Thyroid gland (tissue), 4 donors: ENCODE data around the gene CDH18. TPM values are rescaled to one million over a fixed set of nuclear protein-coding genes. Genes with fewer than 3 reads are reported as not detected.

Source experiments
- DNase-seq, 2 donors: peaks; one replicate each; pipeline ENCODE4 v3.0.0-alpha.2; 2019
- H3K27ac ChIP-seq, 3 donors: fragments of 200-600 bp; sonication (generic); 1 replicate in 2 of 3; 2 replicates in 1 of 3; pipeline ENCODE4 v1.5.1; 2016 to 2019; ENCODE audit warnings: mild to moderate bottlenecking in 1 of 3, moderate library complexity in 1 of 3
- H3K27me3 ChIP-seq: fragments of 200-600 bp; sonication (generic); one replicate; pipeline ENCODE4 v1.5.1; 2019
- H3K36me3 ChIP-seq, 2 donors: fragments of 200-600 bp; sonication (generic); one replicate each; pipeline ENCODE4 v1.5.1; 2016 to 2019
- H3K4me1 ChIP-seq, 2 donors: fragments of 200-600 bp; sonication (generic); one replicate each; pipeline ENCODE4 v1.5.1; 2017 to 2019
- H3K4me3 ChIP-seq, 3 donors: fragments of 200-600 bp; sonication (generic); replicated peaks in 1 of 3; 1 replicate in 2 of 3; 2 replicates in 1 of 3; pipeline ENCODE4 v1.5.1; 2016; ENCODE audit warnings: mild to moderate bottlenecking in 1 of 3
- H3K9me3 ChIP-seq: fragments of 200-600 bp; sonication (generic); one replicate; pipeline ENCODE4 v1.5.1; 2017
- POLR2A ChIP-seq, 2 donors: fragments of 450-650 bp; IDR thresholded peaks; one replicate each; pipeline ENCODE4 v1.6.1; 2017; ENCODE audit warnings: antibody characterized with exemption in 2 of 2, mild to moderate bottlenecking in 2 of 2, moderate library complexity in 1 of 2
- WGBS, 2 donors: methylation state at CpG; one replicate each; pipeline ENCODE4 v1.1.5; 2017; 5-methylcytosine and 5-hydroxymethylcytosine counted together
- intact Hi-C: fragments of 100-400 bp; cut with DNase I; formaldehyde crosslinking; loops from one replicate; pipeline ENCODE4 v1.15.1; 2023
- total RNA-seq, 4 donors: library from RNA; depleted of rRNA; stranded (reverse); fragments of >200 nt; gene quantifications; one replicate each; pipeline ENCODE4 v1.2.3, GENCODE V29; 2016
- TF ChIP-seq, protein P1 (sequence below), 6 experiments: fragments of 200-600 bp in 3 of 6; fragments of 450-650 bp in 3 of 6; sonication (generic) in 3 of 6; IDR thresholded peaks; one replicate each; pipeline ENCODE4 v1.5.1; 2016 to 2019; ENCODE audit warnings: antibody characterized with exemption in 6 of 6, mild to moderate bottlenecking in 2 of 6, inconsistent platforms in 1 of 6, moderate library complexity in 1 of 6

The CDH18 gene
- total RNA-seq, 4 donors from 2014 or later = not detected

DNA sequence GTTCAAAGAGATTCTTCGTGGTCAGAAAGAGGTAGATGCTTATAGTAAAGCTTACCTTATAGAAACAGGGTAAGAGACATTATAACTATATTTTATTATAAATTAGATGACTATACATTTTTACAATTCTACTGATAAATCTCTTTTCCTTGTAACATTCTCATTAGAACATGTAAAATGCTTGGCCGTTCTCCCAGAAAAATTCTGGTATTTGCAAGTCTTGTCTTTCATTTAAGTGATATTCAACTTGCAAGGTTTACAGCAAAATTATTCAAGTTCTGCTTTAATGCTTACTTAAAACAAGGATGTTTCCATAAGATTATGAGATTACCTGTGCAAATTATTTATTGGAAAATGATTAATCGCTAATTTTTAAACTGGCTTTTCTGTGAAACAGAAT is 41.3 kb upstream of the CDH18 start:
- intact Hi-C loops = no loop called here
- WGBS, 2 donors = 48 to 54% methylated on average over 3 of the region's 3 CpGs

DNA sequence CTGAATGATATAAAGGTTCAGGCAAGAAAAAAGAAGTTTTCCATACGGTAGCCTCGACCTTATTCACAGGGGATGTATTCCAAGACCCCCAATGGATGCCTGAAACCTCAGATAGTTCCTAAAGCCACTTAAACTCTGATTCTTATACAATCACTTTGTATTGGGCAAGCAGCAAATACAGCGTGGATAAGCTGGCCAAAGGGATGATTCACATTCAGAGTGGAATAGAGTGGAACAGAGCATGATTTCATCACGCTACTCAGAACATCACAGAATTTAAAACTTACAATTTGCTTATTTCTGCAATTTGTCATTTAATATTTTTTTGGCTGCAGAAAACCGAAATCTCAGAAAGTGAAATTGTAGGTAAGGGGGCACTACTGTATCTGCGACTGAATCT is 40.5 kb upstream of the CDH18 start:
- H3K4me3 ChIP-seq = no peak overlapping the region
- no peaks in the 10 kb centered on the region for H3K36me3 ChIP-seq
- H3K9me3 ChIP-seq = no peaks in the 10 kb centered on the region
- H3K4me1 ChIP-seq = no peaks in the 10 kb centered on the region
- no peak overlapping the region for H3K27ac ChIP-seq
- WGBS, 2 donors = 72% methylated on average over 6 of the region's 6 CpGs
- H3K27me3 ChIP-seq = no peaks in the 10 kb centered on the region
- intact Hi-C loops = no loop called here
- DNase-seq = no peak
- TF ChIP-seq, protein P1, sequence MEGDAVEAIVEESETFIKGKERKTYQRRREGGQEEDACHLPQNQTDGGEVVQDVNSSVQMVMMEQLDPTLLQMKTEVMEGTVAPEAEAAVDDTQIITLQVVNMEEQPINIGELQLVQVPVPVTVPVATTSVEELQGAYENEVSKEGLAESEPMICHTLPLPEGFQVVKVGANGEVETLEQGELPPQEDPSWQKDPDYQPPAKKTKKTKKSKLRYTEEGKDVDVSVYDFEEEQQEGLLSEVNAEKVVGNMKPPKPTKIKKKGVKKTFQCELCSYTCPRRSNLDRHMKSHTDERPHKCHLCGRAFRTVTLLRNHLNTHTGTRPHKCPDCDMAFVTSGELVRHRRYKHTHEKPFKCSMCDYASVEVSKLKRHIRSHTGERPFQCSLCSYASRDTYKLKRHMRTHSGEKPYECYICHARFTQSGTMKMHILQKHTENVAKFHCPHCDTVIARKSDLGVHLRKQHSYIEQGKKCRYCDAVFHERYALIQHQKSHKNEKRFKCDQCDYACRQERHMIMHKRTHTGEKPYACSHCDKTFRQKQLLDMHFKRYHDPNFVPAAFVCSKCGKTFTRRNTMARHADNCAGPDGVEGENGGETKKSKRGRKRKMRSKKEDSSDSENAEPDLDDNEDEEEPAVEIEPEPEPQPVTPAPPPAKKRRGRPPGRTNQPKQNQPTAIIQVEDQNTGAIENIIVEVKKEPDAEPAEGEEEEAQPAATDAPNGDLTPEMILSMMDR (IDR thresholded peaks at IDR 0.05) = no peak
- no peak for TF ChIP-seq POLR2A (IDR thresholded peaks at IDR 0.05)

More for the DNA sequence above, 41.3 kb upstream of the CDH18 start:
- no peak overlapping the region for H3K27ac ChIP-seq
- TF ChIP-seq POLR2A (IDR thresholded peaks at IDR 0.05) = no peak
- TF ChIP-seq, protein P1 (IDR thresholded peaks at IDR 0.05) = no peak
- H3K36me3 ChIP-seq = no peaks in the 10 kb centered on the region
- H3K4me3 ChIP-seq = no peak overlapping the region
- no peaks in the 10 kb centered on the region for H3K27me3 ChIP-seq
- no peaks in the 10 kb centered on the region for H3K4me1 ChIP-seq
- no peak for DNase-seq
- H3K9me3 ChIP-seq = no peaks in the 10 kb centered on the region

DNA sequence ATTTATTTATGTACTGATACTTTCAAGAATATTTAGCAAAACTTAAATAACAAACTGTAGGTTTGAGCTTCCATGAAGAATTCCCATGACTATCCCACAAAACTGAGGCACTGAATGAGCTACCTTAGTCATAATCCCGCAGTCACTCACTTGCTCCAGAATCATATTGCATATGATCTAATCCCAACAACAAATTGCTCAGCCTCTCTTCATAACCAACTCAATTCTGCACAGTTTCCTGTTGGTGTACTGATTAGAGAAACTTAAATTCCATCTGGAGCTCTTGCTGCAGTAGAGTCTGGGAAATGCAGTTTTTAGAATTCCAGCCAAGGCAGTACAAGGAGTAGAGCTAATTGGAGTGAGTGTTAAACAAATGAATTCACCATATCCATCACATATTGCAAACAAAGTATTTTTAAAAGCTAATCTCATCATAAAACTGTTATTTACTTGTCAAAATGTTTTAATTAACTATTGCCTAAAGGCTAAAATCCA is 35.7 kb upstream of the CDH18 start:
- Histone ChIP-seq H3K36me3 (no peaks in the 10 kb centered on the region), H3K27ac (no peak overlapping the region), H3K4me3 (no peak overlapping the region), H3K4me1 (no peaks in the 10 kb centered on the region), H3K27me3 (no peaks in the 10 kb centered on the region), H3K9me3 (no peaks in the 10 kb centered on the region)
- DNase-seq = no peak
- WGBS, 2 donors = 89 to 93% methylated on average over 1 of the region's 1 CpG
- TF ChIP-seq, protein P1 (IDR thresholded peaks at IDR 0.05) = no peak
- no peak for TF ChIP-seq POLR2A (IDR thresholded peaks at IDR 0.05)
- intact Hi-C loops = no loop called here

DNA sequence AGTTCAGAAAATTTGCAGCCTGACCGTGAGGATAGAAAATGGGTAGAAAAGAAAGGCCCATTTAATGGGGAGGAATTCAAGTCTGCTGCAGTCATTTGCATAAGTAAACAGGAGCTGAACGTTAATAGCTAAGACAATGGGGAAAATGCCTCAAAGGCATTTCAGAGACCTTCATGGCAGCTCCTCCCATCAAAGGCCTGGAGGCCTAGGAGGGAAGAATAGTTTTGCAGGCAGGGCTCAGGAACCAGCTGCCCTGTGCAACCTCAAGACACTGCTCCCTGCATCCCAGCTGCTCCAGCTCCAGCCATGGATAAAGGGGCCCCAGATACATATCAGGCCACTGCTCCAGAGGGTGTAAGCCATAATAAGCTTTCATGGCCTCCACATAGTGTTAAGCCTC is 32.2 kb upstream of the CDH18 start:
- Histone ChIP-seq H3K4me3 (no peak overlapping the region), H3K4me1 (no peaks in the 10 kb centered on the region), H3K9me3 (no peaks in the 10 kb centered on the region), H3K27me3 (no peaks in the 10 kb centered on the region), H3K27ac (no peak overlapping the region), H3K36me3 (no peaks in the 10 kb centered on the region)
- no peak for DNase-seq
- TF ChIP-seq POLR2A (IDR thresholded peaks at IDR 0.05) = no peak
- TF ChIP-seq, protein P1 (IDR thresholded peaks at IDR 0.05) = no peak
- WGBS, 2 donors = 72 to 74% methylated on average over 2 of the region's 2 CpGs
- intact Hi-C loops = no loop called here

DNA sequence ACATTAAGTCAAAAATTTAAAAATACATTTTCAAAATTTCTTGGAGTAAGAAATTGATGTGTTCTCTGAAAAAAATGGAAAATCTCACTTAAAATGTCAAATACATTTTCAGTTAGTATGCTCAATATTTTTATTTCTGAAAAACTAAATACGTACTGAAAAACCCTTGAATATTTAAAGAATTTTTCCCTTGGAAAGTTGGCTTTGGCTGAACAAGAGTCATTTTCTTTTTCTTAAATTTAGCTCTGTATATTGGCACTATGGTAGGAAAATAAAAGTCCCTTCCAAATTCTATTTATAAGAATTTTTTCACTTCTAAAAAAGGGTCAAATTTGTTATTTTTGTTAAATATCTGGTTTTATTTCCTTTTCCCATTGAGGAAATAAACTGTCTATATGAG is 29.0 kb upstream of the CDH18 start:
- no peak for DNase-seq
- intact Hi-C loops = no loop called here
- H3K36me3 ChIP-seq = no peaks in the 10 kb centered on the region
- no peaks in the 10 kb centered on the region for H3K9me3 ChIP-seq
- WGBS, 2 donors = 67 to 78% methylated on average over 1 of the region's 1 CpG
- no peaks in the 10 kb centered on the region for H3K27me3 ChIP-seq
- H3K27ac ChIP-seq = no peak overlapping the region
- TF ChIP-seq, protein P1 (IDR thresholded peaks at IDR 0.05) = no peak
- TF ChIP-seq POLR2A (IDR thresholded peaks at IDR 0.05) = no peak
- H3K4me1 ChIP-seq = no peaks in the 10 kb centered on the region
- no peak overlapping the region for H3K4me3 ChIP-seq
